KMS-11 (cell line): ENCODE results near the gene NAP1L5.

Source experiments
- H2AFZ ChIP-seq: fragments of 200-600 bp; sonication (generic); 2 replicates; pipeline ENCODE4 v1.6.1; 2016; ENCODE audit warnings: antibody characterized with exemption, mixed run types, low read depth
- H3K27ac ChIP-seq: fragments of 200-600 bp; sonication (generic); 2 replicates; pipeline ENCODE4 v1.6.1; 2016; ENCODE audit warnings: mild to moderate bottlenecking, mixed run types
- H3K27me3 ChIP-seq: fragments of 200-600 bp; sonication (generic); 2 replicates; pipeline ENCODE4 v1.6.1; 2017; ENCODE audit warnings: mild to moderate bottlenecking, low read depth, mixed run types, moderate library complexity; ENCODE audit not compliant: insufficient read depth
- H3K36me3 ChIP-seq: fragments of 200-600 bp; sonication (generic); 2 replicates; pipeline ENCODE4 v1.6.1; 2017; ENCODE audit warnings: mild to moderate bottlenecking, mixed run types; ENCODE audit not compliant: insufficient read depth
- H3K4me1 ChIP-seq: fragments of 200-600 bp; sonication (generic); 2 replicates; pipeline ENCODE4 v1.6.1; 2016; ENCODE audit warnings: mild to moderate bottlenecking, low read depth, mixed run types; ENCODE audit not compliant: poor library complexity, severe bottlenecking
- H3K4me2 ChIP-seq: fragments of 200-600 bp; sonication (generic); 2 replicates; pipeline ENCODE4 v1.7.0; 2016; ENCODE audit warnings: mild to moderate bottlenecking, mixed run types
- H3K4me3 ChIP-seq: fragments of 200-600 bp; sonication (generic); IDR thresholded peaks from 2 replicates; pipeline ENCODE4 v1.6.1; 2017; ENCODE audit warnings: low read depth, low read length, mixed read lengths; ENCODE audit not compliant: insufficient read depth
- H3K79me2 ChIP-seq: fragments of 200-600 bp; sonication (generic); 2 replicates; pipeline ENCODE4 v1.6.1; 2016; ENCODE audit warnings: low read depth, mixed run types; ENCODE audit not compliant: insufficient read depth
- H3K9ac ChIP-seq: fragments of 200-600 bp; sonication (generic); 2 replicates; pipeline ENCODE4 v1.6.1; 2016; ENCODE audit warnings: mild to moderate bottlenecking, mixed run types
- H4K20me1 ChIP-seq: fragments of 200-600 bp; sonication (generic); 2 replicates; pipeline ENCODE4 v1.6.1; 2016; ENCODE audit warnings: mild to moderate bottlenecking, mixed run types; ENCODE audit not compliant: insufficient read depth
- CTCF ChIP-seq: fragments of 200-600 bp; sonication (generic); conservative IDR thresholded peaks from 2 replicates; pipeline ENCODE4 v1.6.1; 2017; ENCODE audit warnings: low read depth, mild to moderate bottlenecking, antibody characterized with exemption, low read length, moderate library complexity, mixed read lengths

Gene NAP1L5

GRCh38 chr4:88722276-88722780, 24.7 kb upstream of the NAP1L5 start:
- no peaks in the 10 kb centered on the region for H3K27me3 ChIP-seq
- H3K79me2 ChIP-seq: no peaks in the 10 kb centered on the region
- H3K36me3 ChIP-seq: no peaks in the 10 kb centered on the region
- H2AFZ ChIP-seq: no peak overlapping the region
- H3K27ac ChIP-seq: no peak overlapping the region
- no peak overlapping the region for H3K9ac ChIP-seq
- no peaks in the 10 kb centered on the region for H4K20me1 ChIP-seq
- H3K4me3 ChIP-seq: no peak overlapping the region
- no peak for TF ChIP-seq CTCF
- no peaks in the 10 kb centered on the region for H3K4me1 ChIP-seq
- no peak overlapping the region for H3K4me2 ChIP-seq

- Histone ChIP-seq H3K4me2 (no peak overlapping the region), H3K4me1 (no peaks in the 10 kb centered on the region), H2AFZ (no peak overlapping the region), H4K20me1 (no peaks in the 10 kb centered on the region), H3K4me3 (no peak overlapping the region), H3K27me3 (no peaks in the 10 kb centered on the region), H3K36me3 (no peaks in the 10 kb centered on the region), H3K9ac (no peak overlapping the region), H3K79me2 (no peaks in the 10 kb centered on the region), H3K27ac (no peak overlapping the region)
- TF ChIP-seq CTCF: no peak
Observed at GRCh38 chr4:88720451-88721428, 23.1 kb upstream of the NAP1L5 start.

GRCh38 chr4:88719381-88719780, 21.8 kb upstream of the NAP1L5 start:
- Histone ChIP-seq H3K27ac (no peak overlapping the region), H3K27me3 (no peaks in the 10 kb centered on the region), H2AFZ (no peak overlapping the region), H3K4me1 (no peaks in the 10 kb centered on the region), H3K36me3 (no peaks in the 10 kb centered on the region), H3K4me3 (no peak overlapping the region), H3K9ac (no peak overlapping the region), H3K79me2 (no peaks in the 10 kb centered on the region), H3K4me2 (no peak overlapping the region), H4K20me1 (no peaks in the 10 kb centered on the region)
- no peak for TF ChIP-seq CTCF

- H3K27ac ChIP-seq: no peak overlapping the region
- H3K27me3 ChIP-seq: no peaks in the 10 kb centered on the region
- no peaks in the 10 kb centered on the region for H3K79me2 ChIP-seq
- H3K4me1 ChIP-seq: no peaks in the 10 kb centered on the region
- H3K4me3 ChIP-seq: no peak overlapping the region
- H4K20me1 ChIP-seq: no peaks in the 10 kb centered on the region
- no peaks in the 10 kb centered on the region for H3K36me3 ChIP-seq
- H3K4me2 ChIP-seq: no peak overlapping the region
- no peak overlapping the region for H3K9ac ChIP-seq
- no peak overlapping the region for H2AFZ ChIP-seq
- TF ChIP-seq CTCF: no peak
Observed at GRCh38 chr4:88718098-88718497, 20.5 kb upstream of the NAP1L5 start.
